ENCODE data around the gene TUBAL3. TPM values are rescaled to one million over a fixed set of nuclear protein-coding genes. Genes with fewer than 3 reads are reported as not detected.
A peak's percentile ranks its signal among the peaks of the same experiment; 100 is the strongest.
"Not testable (repeated sequence)": the region's sequence is repeated elsewhere in the genome, so short reads cannot be mapped to it uniquely, and the experiment has no call there.

TUBAL3 gene
- total RNA-seq, 6 experiments from 2014 or later = not detected

- peak; percentile 87 for DNase-seq
- H3K27ac Mint-ChIP-seq = peak within 1 kb of the TSS; percentile 78
- H3K4me3 Mint-ChIP-seq = no peak within 1 kb of the TSS
- no peak for TF ChIP-seq CTCF (IDR thresholded peaks at IDR 0.05)
- peaks cover 14% of the 10 kb centered on the region for H3K27me3 Mint-ChIP-seq (ENCODE audit: insufficient read depth)
- H3K9me3 Mint-ChIP-seq = peaks cover 16% of the 10 kb centered on the region
- peaks cover 5% of the 10 kb centered on the region for H3K4me1 Mint-ChIP-seq (ENCODE audit: low read depth)
- peaks cover 14% of the 10 kb centered on the region for H3K36me3 Mint-ChIP-seq (ENCODE audit: low read depth)
These were observed 7.8 kb upstream of the TUBAL3 start, which contains the start of gene NET1 for GRCh38 chr10:5412277-5412941. NET1 (plus strand) TSS chr10:5412557; CDS start chr10:5412693, 136 bp downstream.

DNA sequence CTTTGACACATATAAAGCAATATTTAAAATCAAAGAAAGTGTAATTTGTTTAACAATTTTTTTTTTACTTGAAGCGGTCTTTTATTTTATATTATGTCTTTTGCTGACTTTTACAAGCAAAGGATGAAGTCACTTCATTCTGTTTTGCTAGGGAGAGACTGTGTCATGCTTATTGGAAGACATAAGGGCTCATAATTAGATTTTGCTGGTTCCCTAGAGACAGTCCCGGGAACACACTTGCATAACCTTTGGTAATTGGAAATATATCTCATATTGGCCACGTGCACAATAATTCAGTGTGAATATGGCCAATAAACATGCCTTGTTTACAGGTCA lies 7.3 kb upstream of the TUBAL3 start:
- H3K27me3 Mint-ChIP-seq (ENCODE audit: insufficient read depth) = peaks cover 14% of the 10 kb centered on the region
- no peak for TF ChIP-seq CTCF (IDR thresholded peaks at IDR 0.05)
- H3K36me3 Mint-ChIP-seq (ENCODE audit: low read depth) = peaks cover 10% of the 10 kb centered on the region
- peak overlapping the region; percentile 78 for H3K27ac Mint-ChIP-seq
- peak; percentile 9 for DNase-seq
- H3K4me3 Mint-ChIP-seq = no peak overlapping the region
- peaks cover 16% of the 10 kb centered on the region for H3K9me3 Mint-ChIP-seq
- peaks cover 5% of the 10 kb centered on the region for H3K4me1 Mint-ChIP-seq (ENCODE audit: low read depth)

DNA sequence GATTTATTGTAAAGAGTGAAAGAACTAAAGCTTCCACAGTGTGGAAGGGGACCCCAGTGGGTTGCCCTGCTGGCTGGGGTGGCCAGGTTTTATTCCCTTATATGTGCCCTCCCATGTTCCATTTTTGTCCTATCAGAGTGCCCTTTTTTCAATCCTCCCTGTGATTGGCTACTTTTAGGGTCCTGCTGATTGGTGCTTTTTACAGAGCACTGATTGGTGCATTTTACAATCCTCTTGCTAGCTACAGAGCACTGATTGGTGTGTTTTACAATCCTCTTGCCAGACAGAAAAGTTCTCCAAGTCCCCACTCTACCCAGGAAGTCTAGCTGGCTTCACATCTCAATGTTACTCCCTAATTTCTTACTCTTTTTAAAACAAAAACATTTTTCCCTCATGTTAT lies 6.2 kb upstream of the TUBAL3 start:
- H3K4me3 Mint-ChIP-seq; H3K4me1 Mint-ChIP-seq (ENCODE audit: low read depth); H3K36me3 Mint-ChIP-seq (ENCODE audit: low read depth); H3K27ac Mint-ChIP-seq; DNase-seq: not testable (repeated sequence)
- H3K9me3 Mint-ChIP-seq = peaks cover 16% of the 10 kb centered on the region
- H3K27me3 Mint-ChIP-seq (ENCODE audit: insufficient read depth) = peaks cover 14% of the 10 kb centered on the region

- peaks cover 7% of the 10 kb centered on the region for H3K4me1 Mint-ChIP-seq (ENCODE audit: low read depth)
- no peak for DNase-seq
- peaks cover 10% of the 10 kb centered on the region for H3K36me3 Mint-ChIP-seq (ENCODE audit: low read depth)
These were observed 2.3 kb upstream of the TUBAL3 start for GRCh38 chr10:5406918-5407317.

GRCh38 chr10:5402798-5403197 lies 1.8 kb downstream of the TUBAL3 start:
- Mint-ChIP-seq H3K4me1 (ENCODE audit: low read depth) (peaks cover 6% of the 10 kb centered on the region; the same call in 1 of the 2 replicates), H3K27me3 (ENCODE audit: insufficient read depth) (peaks cover 11% of the 10 kb centered on the region), H3K9me3 (no peaks in the 10 kb centered on the region; the same call in 1 of the 2 replicates), H3K4me3 (no peak overlapping the region), H3K27ac (no peak overlapping the region), H3K36me3 (ENCODE audit: low read depth) (no peaks in the 10 kb centered on the region)
- no peak for DNase-seq
- TF ChIP-seq CTCF (IDR thresholded peaks at IDR 0.05) = no peak

More at GRCh38 chr10:5406918-5407317, 2.3 kb upstream of the TUBAL3 start:
- no peak for TF ChIP-seq CTCF (IDR thresholded peaks at IDR 0.05)
- no peak overlapping the region for H3K27ac Mint-ChIP-seq
- peaks cover 16% of the 10 kb centered on the region for H3K9me3 Mint-ChIP-seq
- no peak overlapping the region for H3K4me3 Mint-ChIP-seq
- H3K27me3 Mint-ChIP-seq (ENCODE audit: insufficient read depth) = peaks cover 16% of the 10 kb centered on the region

DNA sequence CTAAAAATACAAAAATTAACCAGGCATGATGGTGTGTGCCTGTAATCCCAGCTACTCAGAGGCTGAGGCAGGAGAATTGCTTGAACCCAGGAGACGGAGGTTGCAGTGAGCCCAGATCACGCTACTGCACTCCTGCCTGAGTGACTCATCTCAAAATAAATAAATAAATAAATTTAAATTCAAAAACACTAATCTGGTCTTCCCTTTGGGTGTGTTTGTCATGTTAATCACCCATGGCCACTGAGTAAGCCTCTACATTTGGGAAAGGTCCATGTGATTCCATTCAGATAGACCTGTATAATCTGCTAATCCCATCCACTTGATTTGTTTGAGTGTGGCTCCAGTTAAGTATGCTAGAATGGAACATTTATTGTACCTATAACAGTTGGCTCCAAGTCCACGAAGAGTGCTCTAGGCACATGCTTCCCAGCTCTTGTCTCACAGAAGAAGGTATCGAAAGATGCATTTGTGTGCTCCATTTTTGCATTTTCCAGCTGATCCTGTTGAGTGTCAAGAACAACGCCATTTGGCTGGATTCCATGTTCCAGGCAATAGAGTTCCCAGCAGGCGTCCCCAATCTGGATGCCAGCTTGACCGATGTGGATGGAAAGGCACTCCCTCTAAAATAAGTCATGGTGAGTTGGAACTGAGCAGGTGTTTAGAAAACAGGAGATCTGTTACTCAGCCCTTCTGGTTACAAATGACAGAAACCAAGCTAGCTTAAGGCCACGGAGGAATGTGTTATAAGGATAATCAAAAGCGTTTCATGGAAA lies 4.0 kb downstream of the TUBAL3 start:
- Mint-ChIP-seq H3K9me3 (no peaks in the 10 kb centered on the region), H3K27me3 (ENCODE audit: insufficient read depth) (peaks cover 14% of the 10 kb centered on the region), H3K4me3 (no peak overlapping the region), H3K4me1 (ENCODE audit: low read depth) (peaks cover 6% of the 10 kb centered on the region; the same call in 1 of the 2 replicates), H3K36me3 (ENCODE audit: low read depth) (no peaks in the 10 kb centered on the region), H3K27ac (no peak overlapping the region)
- TF ChIP-seq CTCF (IDR thresholded peaks at IDR 0.05) = no peak
- no peak for DNase-seq
